Astrocyte (in vitro differentiated cells and primary cell): ENCODE measurements around the gene MARF1. TPM values are rescaled to one million over a fixed set of nuclear protein-coding genes. Genes with fewer than 3 reads are reported as not detected.
"Not testable (repeated sequence)": the region's sequence is repeated elsewhere in the genome, so short reads cannot be mapped to it uniquely, and the experiment has no call there.

ENCODE experiments used
- DNase-seq: peaks from one replicate; pipeline ENCODE4 v3.0.0-alpha.2; 2010; ENCODE audit warnings: low read depth
- FAIRE-seq: peaks from 2 replicates; lab custom pipeline; 2011; peaks lifted over from hg19 to GRCh38; lab: Jason Lieb, UNC
- H2AFZ ChIP-seq: 2 replicates; pipeline ENCODE4 v1.6.0; 2012; ENCODE audit warnings: low read depth, low read length, inconsistent platforms
- H3K27ac ChIP-seq: 2 replicates; pipeline ENCODE4 v1.5.1; 2011; ENCODE audit warnings: low read depth, low read length, inconsistent platforms
- H3K27me3 ChIP-seq: 2 replicates; pipeline ENCODE4 v1.6.0; 2011; ENCODE audit warnings: low read length, inconsistent platforms; ENCODE audit not compliant: insufficient read depth
- H3K36me3 ChIP-seq: 2 replicates; pipeline ENCODE4 v1.5.1; 2011; ENCODE audit warnings: low read length, inconsistent platforms; ENCODE audit not compliant: insufficient read depth
- H3K4me1 ChIP-seq: 2 replicates; pipeline ENCODE4 v1.5.1; 2011; ENCODE audit warnings: low read length, inconsistent platforms; ENCODE audit not compliant: insufficient read depth
- H3K4me2 ChIP-seq: 2 replicates; pipeline ENCODE4 v1.6.0; 2012; ENCODE audit warnings: low read length, inconsistent platforms
- H3K4me3 ChIP-seq: 2 replicates; pipeline ENCODE4 v1.5.1; 2011; ENCODE audit warnings: low read depth, mild to moderate bottlenecking, low read length, inconsistent platforms; ENCODE audit not compliant: insufficient read depth
- H3K79me2 ChIP-seq: 2 replicates; pipeline ENCODE4 v1.6.0; 2012; ENCODE audit warnings: mild to moderate bottlenecking, low read length, inconsistent platforms; ENCODE audit not compliant: insufficient read depth
- H3K9ac ChIP-seq: 2 replicates; pipeline ENCODE4 v1.6.0; 2012; ENCODE audit warnings: mild to moderate bottlenecking, low read length, inconsistent platforms
- H3K9me3 ChIP-seq: 2 replicates; pipeline ENCODE4 v1.5.1; 2012; ENCODE audit warnings: low read depth, mild to moderate bottlenecking, low read length, inconsistent platforms; ENCODE audit not compliant: insufficient read depth
- H4K20me1 ChIP-seq: 2 replicates; pipeline ENCODE4 v1.6.0; 2012; ENCODE audit warnings: low read length, inconsistent platforms; ENCODE audit not compliant: insufficient read depth
- H3K27ac Mint-ChIP-seq: one replicate; pipeline ENCODE4 v1.8.0; 2021; ENCODE audit warnings: mild to moderate bottlenecking, mixed read lengths; ENCODE audit not compliant: unreplicated experiment
- H3K27me3 Mint-ChIP-seq: one replicate; pipeline ENCODE4 v1.8.0; 2021; ENCODE audit warnings: low read depth, mixed read lengths; ENCODE audit not compliant: unreplicated experiment
- H3K36me3 Mint-ChIP-seq: one replicate; pipeline ENCODE4 v1.8.0; 2021; ENCODE audit warnings: low read depth, mixed read lengths; ENCODE audit not compliant: unreplicated experiment
- H3K4me1 Mint-ChIP-seq: one replicate; pipeline ENCODE4 v1.8.0; 2021; ENCODE audit warnings: low read depth, mixed read lengths; ENCODE audit not compliant: unreplicated experiment
- H3K4me3 Mint-ChIP-seq: one replicate; pipeline ENCODE4 v1.8.0; 2021; ENCODE audit warnings: mild to moderate bottlenecking, moderate library complexity, mixed read lengths; ENCODE audit not compliant: unreplicated experiment
- H3K9me3 Mint-ChIP-seq: one replicate; pipeline ENCODE4 v1.8.0; 2021; ENCODE audit warnings: mild to moderate bottlenecking, mixed read lengths; ENCODE audit not compliant: unreplicated experiment
- EZH2 ChIP-seq: IDR thresholded peaks from 2 replicates; pipeline ENCODE4 v1.6.1; 2012; ENCODE audit warnings: mild to moderate bottlenecking, low read length, inconsistent platforms; ENCODE audit not compliant: insufficient read depth
- total RNA-seq: library from RNA; stranded (reverse); gene quantifications from 2 replicates; pipeline ENCODE4 v1.2.1, GENCODE V29; 2021
- TF ChIP-seq, protein P1 (sequence below): IDR thresholded peaks from 2 replicates; pipeline ENCODE4 v1.5.1; 2011; ENCODE audit warnings: low read depth, mild to moderate bottlenecking, inconsistent platforms, low read length, moderate library complexity; ENCODE audit not compliant: insufficient read depth

MARF1 gene
- total RNA-seq, 1 donor from 2014 or later: 47.4 TPM

DNA sequence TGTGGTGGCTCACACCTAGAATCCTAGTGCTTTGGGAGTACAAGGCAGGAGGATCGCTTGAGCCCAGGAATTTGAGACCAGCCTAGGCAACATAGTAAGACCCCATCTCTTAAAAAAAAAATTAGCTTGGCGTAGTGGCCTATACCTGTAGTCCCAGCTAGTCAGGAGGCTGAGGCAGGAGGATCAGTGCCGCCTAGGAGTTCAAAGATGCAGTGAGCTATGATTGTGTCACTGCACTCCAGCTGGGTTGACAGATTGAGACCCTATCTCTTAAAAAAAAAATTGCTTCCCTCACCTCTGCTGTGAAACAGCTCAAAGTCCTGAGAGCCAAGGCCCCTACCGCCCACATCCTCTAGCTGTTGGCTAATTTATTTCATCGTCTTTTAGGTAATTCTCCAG, 17.2 kb upstream of the MARF1 start:
- Histone ChIP-seq H3K4me3 (no peak overlapping the region), H2AFZ (no peak overlapping the region), H3K9ac (no peak overlapping the region), H3K4me2 (no peak overlapping the region), H3K9me3 (no peaks in the 10 kb centered on the region), H3K4me1 (peaks cover 7% of the 10 kb centered on the region), H4K20me1 (peaks cover 48% of the 10 kb centered on the region), H3K36me3 (peaks cover 6% of the 10 kb centered on the region), H3K79me2 (peaks cover 74% of the 10 kb centered on the region), H3K27me3 (no peaks in the 10 kb centered on the region), H3K27ac (no peak overlapping the region)
- peaks cover 8% of the 10 kb centered on the region for H3K36me3 Mint-ChIP-seq
- no peaks in the 10 kb centered on the region for H3K27me3 Mint-ChIP-seq
- no peaks in the 10 kb centered on the region for H3K9me3 Mint-ChIP-seq
- peaks cover 6% of the 10 kb centered on the region for H3K4me1 Mint-ChIP-seq
- peak overlapping the region; percentile 22 for H3K27ac Mint-ChIP-seq
- TF ChIP-seq EZH2: no peak
- TF ChIP-seq, protein P1, sequence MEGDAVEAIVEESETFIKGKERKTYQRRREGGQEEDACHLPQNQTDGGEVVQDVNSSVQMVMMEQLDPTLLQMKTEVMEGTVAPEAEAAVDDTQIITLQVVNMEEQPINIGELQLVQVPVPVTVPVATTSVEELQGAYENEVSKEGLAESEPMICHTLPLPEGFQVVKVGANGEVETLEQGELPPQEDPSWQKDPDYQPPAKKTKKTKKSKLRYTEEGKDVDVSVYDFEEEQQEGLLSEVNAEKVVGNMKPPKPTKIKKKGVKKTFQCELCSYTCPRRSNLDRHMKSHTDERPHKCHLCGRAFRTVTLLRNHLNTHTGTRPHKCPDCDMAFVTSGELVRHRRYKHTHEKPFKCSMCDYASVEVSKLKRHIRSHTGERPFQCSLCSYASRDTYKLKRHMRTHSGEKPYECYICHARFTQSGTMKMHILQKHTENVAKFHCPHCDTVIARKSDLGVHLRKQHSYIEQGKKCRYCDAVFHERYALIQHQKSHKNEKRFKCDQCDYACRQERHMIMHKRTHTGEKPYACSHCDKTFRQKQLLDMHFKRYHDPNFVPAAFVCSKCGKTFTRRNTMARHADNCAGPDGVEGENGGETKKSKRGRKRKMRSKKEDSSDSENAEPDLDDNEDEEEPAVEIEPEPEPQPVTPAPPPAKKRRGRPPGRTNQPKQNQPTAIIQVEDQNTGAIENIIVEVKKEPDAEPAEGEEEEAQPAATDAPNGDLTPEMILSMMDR: no peak
- DNase-seq: no peak
- FAIRE-seq: no peak
- no peak overlapping the region for H3K4me3 Mint-ChIP-seq

- H4K20me1 ChIP-seq: peaks cover 63% of the 10 kb centered on the region
- Mint-ChIP-seq H3K36me3 (peaks cover 8% of the 10 kb centered on the region), H3K4me1 (peaks cover 6% of the 10 kb centered on the region), H3K4me3 (no peak overlapping the region), H3K9me3 (no peaks in the 10 kb centered on the region), H3K27me3 (no peaks in the 10 kb centered on the region), H3K27ac (no peak overlapping the region)
- H3K4me2 ChIP-seq: no peak overlapping the region
- FAIRE-seq (no peak), DNase-seq (no peak)
- no peaks in the 10 kb centered on the region for H3K36me3 ChIP-seq
- H3K27ac ChIP-seq: no peak overlapping the region
- TF ChIP-seq EZH2: no peak
- TF ChIP-seq, protein P1: no peak
- no peak overlapping the region for H3K4me3 ChIP-seq
- H2AFZ ChIP-seq: no peak overlapping the region
- H3K9ac ChIP-seq: no peak overlapping the region
- no peaks in the 10 kb centered on the region for H3K27me3 ChIP-seq
- H3K79me2 ChIP-seq: peaks cover 87% of the 10 kb centered on the region
- H3K9me3 ChIP-seq: no peaks in the 10 kb centered on the region
- H3K4me1 ChIP-seq: peaks cover 7% of the 10 kb centered on the region
Measured at GRCh38 chr16:15658556-15658955, 15.6 kb upstream of the MARF1 start.

DNA sequence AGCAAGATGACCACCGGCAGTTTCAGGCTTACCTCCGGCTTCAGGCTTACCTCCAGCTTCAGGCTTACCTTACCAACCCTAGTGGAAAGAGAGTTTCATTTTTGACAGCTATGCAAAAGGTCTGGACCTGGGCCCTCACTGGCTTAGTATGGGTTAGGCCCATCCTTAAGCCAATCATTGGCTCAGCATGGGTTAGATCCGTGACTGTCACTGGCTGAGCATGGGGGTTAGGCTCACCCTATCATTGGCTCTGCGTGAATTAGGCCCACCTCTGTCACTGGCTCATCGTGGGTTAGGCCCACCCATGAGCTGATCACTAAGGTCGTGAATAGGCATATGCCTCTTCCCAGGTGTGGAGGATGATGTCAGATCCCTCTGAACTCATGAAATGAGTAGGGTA, 15.2 kb upstream of the MARF1 start:
- no peak overlapping the region for H3K4me3 ChIP-seq
- H3K36me3 Mint-ChIP-seq: peaks cover 8% of the 10 kb centered on the region
- no peaks in the 10 kb centered on the region for H3K9me3 ChIP-seq
- no peak overlapping the region for H3K27ac Mint-ChIP-seq
- H3K9ac ChIP-seq: no peak overlapping the region
- H3K27ac ChIP-seq: no peak overlapping the region
- no peak overlapping the region for H3K4me2 ChIP-seq
- H4K20me1 ChIP-seq: peaks cover 67% of the 10 kb centered on the region
- H3K4me1 Mint-ChIP-seq: peaks cover 9% of the 10 kb centered on the region
- no peak for FAIRE-seq
- H3K27me3 ChIP-seq: no peaks in the 10 kb centered on the region
- H3K27me3 Mint-ChIP-seq: no peaks in the 10 kb centered on the region
- no peak for TF ChIP-seq EZH2
- TF ChIP-seq, protein P1: no peak
- no peak for DNase-seq
- no peak overlapping the region for H2AFZ ChIP-seq
- peaks cover 87% of the 10 kb centered on the region for H3K79me2 ChIP-seq
- peaks cover 10% of the 10 kb centered on the region for H3K4me1 ChIP-seq
- H3K9me3 Mint-ChIP-seq: no peaks in the 10 kb centered on the region
- no peaks in the 10 kb centered on the region for H3K36me3 ChIP-seq
- no peak overlapping the region for H3K4me3 Mint-ChIP-seq

DNA sequence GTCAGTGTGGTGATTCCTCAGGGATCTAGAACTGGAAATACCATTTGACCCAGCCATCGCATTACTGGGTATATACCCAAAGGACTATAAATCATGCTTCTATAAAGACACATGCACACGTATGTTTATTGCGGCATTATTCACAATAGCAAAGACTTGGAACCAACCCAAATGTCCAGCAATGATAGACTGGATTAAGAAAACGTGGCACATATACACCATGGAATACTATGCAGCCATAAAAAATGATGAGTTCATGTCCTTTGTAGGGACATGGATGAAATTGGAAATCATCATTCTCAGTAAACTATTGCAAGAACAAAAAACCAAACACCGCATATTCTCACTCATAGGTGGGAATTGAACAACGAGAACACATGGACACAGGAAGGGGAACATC, 12.6 kb upstream of the MARF1 start:
- peaks cover 66% of the 10 kb centered on the region for H4K20me1 ChIP-seq
- not testable (repeated sequence) for FAIRE-seq, H3K9me3 Mint-ChIP-seq, H3K27me3 ChIP-seq, H2AFZ ChIP-seq, H3K4me3 Mint-ChIP-seq, H3K36me3 ChIP-seq, H3K4me1 Mint-ChIP-seq, H3K4me2 ChIP-seq, H3K4me3 ChIP-seq, H3K27ac ChIP-seq, H3K36me3 Mint-ChIP-seq, H3K9me3 ChIP-seq, H3K27me3 Mint-ChIP-seq, H3K27ac Mint-ChIP-seq, DNase-seq, H3K9ac ChIP-seq
- H3K4me1 ChIP-seq: peaks cover 16% of the 10 kb centered on the region
- peaks cover 89% of the 10 kb centered on the region for H3K79me2 ChIP-seq
